GM21576 (cell line): ENCODE results near the gene FOXO1.

Experiments used
- ATAC-seq: cut with Tn5 transposase; IDR thresholded peaks from one replicate; pipeline ENCODE4 v1.9.1; 2021; ENCODE audit warnings: mild to moderate bottlenecking, moderate library complexity; ENCODE audit not compliant: unreplicated experiment

Gene FOXO1

GRCh38 chr13:40517486-40518480 is 148.7 kb downstream of the FOXO1 start:
- ATAC-seq: peak; percentile 69

GRCh38 chr13:40515702-40516101 is 150.7 kb downstream of the FOXO1 start:
- ATAC-seq: no peak

- no peak for ATAC-seq
Observed at GRCh38 chr13:40514802-40515201, 151.6 kb downstream of the FOXO1 start.

- ATAC-seq: no peak
Observed at GRCh38 chr13:40509876-40510275, 156.6 kb downstream of the FOXO1 start.

- no peak for ATAC-seq
Observed at GRCh38 chr13:40508767-40509342, 157.6 kb downstream of the FOXO1 start.

GRCh38 chr13:40508127-40508526 is 158.3 kb downstream of the FOXO1 start:
- ATAC-seq: no peak

GRCh38 chr13:40506592-40507446 is 159.6 kb downstream of the FOXO1 start:
- ATAC-seq: no peak
